HepG2 (cell line): ENCODE measurements around the gene SIAH3. TPM values are rescaled to one million over a fixed set of nuclear protein-coding genes. Genes with fewer than 3 reads are reported as not detected.

Experiments used
- ATAC-seq: fragments of 200-7000 bp; cut with Tn5 transposase; 3 replicates; pipeline ENCODE4 v1.9.1; 2020; ENCODE audit warnings: mild to moderate bottlenecking, moderate library complexity
- BruUV-seq: library from RNA; stranded (reverse); fragments of 400-500 nt; replicated peaks from 2 replicates; lab custom pipeline; 2021; lab: Mats Ljungman, UMichigan
- CTCF ChIA-PET: fragments of 300-600 bp; formaldehyde crosslinking; extraction: SDS; loops from one replicate; lab custom pipeline; 2021; ENCODE audit warnings: low total read pairs, inconsistent platforms, low intra/inter-chr PET ratio; lab: Yijun Ruan, JAX
- POLR2A ChIA-PET: fragments of 350-600 bp; sonication (Branson Sonifier 250); formaldehyde crosslinking; loops from one replicate; lab custom pipeline; 2020; ENCODE audit warnings: antibody characterized with exemption, inconsistent platforms; lab: Yijun Ruan, JAX
- DNase-seq: peaks from one replicate; pipeline ENCODE4 v3.0.0-alpha.2; 2015; ENCODE audit warnings: low spot score
- FAIRE-seq: peaks from 3 replicates; lab custom pipeline; 2011; peaks lifted over from hg19 to GRCh38; lab: Jason Lieb, UNC
- H2AFZ ChIP-seq: one replicate; pipeline ENCODE4 v1.6.1; 2011; ENCODE audit warnings: low read length, inconsistent platforms
- H3K27ac ChIP-seq: fragments of 300-600 bp; 3 replicates; pipeline ENCODE4 v1.8.0; 2011; ENCODE audit warnings: mixed run types, mild to moderate bottlenecking, mixed read lengths, low read length, inconsistent platforms; ENCODE audit not compliant: insufficient read depth; ENCODE audit errors: extremely low read length
- H3K27me3 ChIP-seq, 2 experiments: fragments of 200-600 bp in 1 of 2; 2 replicates in 1 of 2; 3 replicates in 1 of 2; pipeline versions ENCODE4 v1.6.0 to v1.8.0; 2011; ENCODE audit warnings: low read length in 2 of 2, mild to moderate bottlenecking in 2 of 2, moderate library complexity in 2 of 2, inconsistent platforms in 1 of 2; ENCODE audit not compliant: insufficient read depth in 2 of 2, control insufficient read depth in 1 of 2
- H3K36me3 ChIP-seq, 2 experiments: fragments of 200-600 bp in 1 of 2; replicated peaks in 1 of 2; 2 replicates in 1 of 2; 3 replicates in 1 of 2; pipeline versions ENCODE4 v1.5.1 to v1.8.0; 2011; ENCODE audit warnings: low read length in 2 of 2, inconsistent platforms in 1 of 2; ENCODE audit not compliant: insufficient read depth in 2 of 2, control insufficient read depth in 1 of 2
- H3K4me1 ChIP-seq: 2 replicates; pipeline ENCODE4 v1.5.1; 2012; ENCODE audit warnings: low read length, inconsistent platforms; ENCODE audit not compliant: insufficient read depth
- H3K4me2 ChIP-seq: 2 replicates; pipeline ENCODE4 v1.6.0; 2011; ENCODE audit warnings: low read depth, low read length, inconsistent platforms
- H3K4me3 ChIP-seq, 3 experiments: fragments of 200-600 bp in 1 of 3; sonication (generic), shearing (Covaris generic) in 1 of 3; replicated peaks in 1 of 3; 2 replicates each; pipeline ENCODE4 v1.5.1; 2011 to 2016; ENCODE audit warnings: low read length in 3 of 3, inconsistent platforms in 2 of 3, low read depth in 2 of 3, mild to moderate bottlenecking in 2 of 3, control low read depth in 1 of 3, mixed read lengths in 1 of 3; ENCODE audit not compliant: insufficient read depth in 1 of 3
- H3K79me2 ChIP-seq: one replicate; pipeline ENCODE4 v1.6.1; 2011; ENCODE audit warnings: low read length, inconsistent platforms; ENCODE audit not compliant: insufficient read depth
- H3K9ac ChIP-seq: 2 replicates; pipeline ENCODE4 v1.6.0; 2011; ENCODE audit warnings: mild to moderate bottlenecking, low read depth, low read length, inconsistent platforms; ENCODE audit not compliant: insufficient read depth
- H3K9me3 ChIP-seq: 2 replicates; pipeline ENCODE4 v1.5.1; 2012; ENCODE audit warnings: mild to moderate bottlenecking, low read length
- H4K20me1 ChIP-seq: 2 replicates; pipeline ENCODE4 v1.6.0; 2011; ENCODE audit warnings: inconsistent platforms, mild to moderate bottlenecking, low read length, moderate library complexity; ENCODE audit not compliant: insufficient read depth
- BRCA1 ChIP-seq: sonication (generic); formaldehyde crosslinking; IDR thresholded peaks from 2 replicates; pipeline ENCODE4 v1.4.0; 2020; ENCODE audit warnings: missing genetic modification reagents
- ELF4 ChIP-seq: sonication (generic); formaldehyde crosslinking; IDR thresholded peaks from 2 replicates; pipeline ENCODE4 v1.5.0; 2020; ENCODE audit warnings: missing genetic modification reagents, mild to moderate bottlenecking, moderate library complexity, borderline replicate concordance
- FOSL2 ChIP-seq: sonication (generic); formaldehyde crosslinking; IDR thresholded peaks from 2 replicates; pipeline ENCODE4 v1.4.0; 2020; ENCODE audit warnings: missing genetic modification reagents
- FOXA3 ChIP-seq: IDR thresholded peaks from 2 replicates; pipeline ENCODE4 v1.6.1; 2016; ENCODE audit warnings: missing genetic modification reagents, missing compliant biosample characterization
- HDAC1 ChIP-seq: sonication (generic); formaldehyde crosslinking; IDR thresholded peaks from 2 replicates; pipeline ENCODE4 v1.5.1; 2020; ENCODE audit warnings: mild to moderate bottlenecking, missing genetic modification reagents
- MXI1 ChIP-seq: IDR thresholded peaks from 3 replicates; pipeline ENCODE4 v1.6.1; 2012; ENCODE audit warnings: low read depth, low read length, inconsistent platforms, borderline replicate concordance
- ONECUT2 ChIP-seq: sonication (generic); formaldehyde crosslinking; IDR thresholded peaks from 2 replicates; pipeline ENCODE4 v1.4.0; 2020; ENCODE audit warnings: missing genetic modification reagents
- STAT5B ChIP-seq: sonication (generic); formaldehyde crosslinking; IDR thresholded peaks from 2 replicates; pipeline ENCODE4 v1.4.0; 2020; ENCODE audit warnings: missing genetic modification reagents
- TCF7 ChIP-seq: sonication (generic); IDR thresholded peaks from 2 replicates; pipeline ENCODE4 v1.6.1; 2016; ENCODE audit warnings: antibody characterized with exemption, low read depth
- ZNF768 ChIP-seq: sonication (generic); formaldehyde crosslinking; IDR thresholded peaks from 2 replicates; pipeline ENCODE4 v1.4.0; 2020; ENCODE audit warnings: missing genetic modification reagents
- WGBS: methylation state at CpG from one replicate; pipeline ENCODE4 v1.1.6; 2017; ENCODE audit warnings: low lambda C conversion rate; 5-methylcytosine and 5-hydroxymethylcytosine counted together
- in situ Hi-C: cut with HindIII; loops from 2 replicates; pipeline ENCODE4 v1.10.0; 2017; ENCODE audit warnings: low pct_unique_long_range_greater_than_20kb; ENCODE audit not compliant: extremely low pct_ligation_motif_present
- intact Hi-C: fragments of 100-400 bp; cut with micrococcal nuclease; formaldehyde crosslinking; loops from one replicate; pipeline ENCODE4 v1.10.0; 2022; ENCODE audit not compliant: unreplicated experiment
- polyA plus RNA-seq, 8 experiments: library from polyadenylated mRNA; depleted of rRNA in 3 of 8; stranded (reverse) in 7 of 8; unstranded in 1 of 8; fragments of >200 nt; fragmentation: Illumina TruSeq in 4 of 8; extraction: Trizol in 4 of 8; gene quantifications; 2 replicates each; pipeline versions ENCODE4 v1.2.1 to v1.2.3, GENCODE V29; 2011 to 2016; ENCODE audit warnings: low read depth in 4 of 8, missing spikeins in 1 of 8, mixed read lengths in 1 of 8; ENCODE audit not compliant: insufficient read depth in 1 of 8
- total RNA-seq, 5 experiments: library from RNA; depleted of rRNA; stranded (reverse); fragments of >200 nt; fragmentation: Illumina TruSeq; extraction: Trizol; gene quantifications; 2 replicates each; pipeline ENCODE4 v1.2.3, GENCODE V29; 2016; ENCODE audit warnings: low read depth in 1 of 5

SIAH3 gene
- total and polyA plus RNA-seq, 2 of the 13 experiments (the other 11 are each of a cell fraction or from before 2014, with no cell fraction given) = not detected

DNA sequence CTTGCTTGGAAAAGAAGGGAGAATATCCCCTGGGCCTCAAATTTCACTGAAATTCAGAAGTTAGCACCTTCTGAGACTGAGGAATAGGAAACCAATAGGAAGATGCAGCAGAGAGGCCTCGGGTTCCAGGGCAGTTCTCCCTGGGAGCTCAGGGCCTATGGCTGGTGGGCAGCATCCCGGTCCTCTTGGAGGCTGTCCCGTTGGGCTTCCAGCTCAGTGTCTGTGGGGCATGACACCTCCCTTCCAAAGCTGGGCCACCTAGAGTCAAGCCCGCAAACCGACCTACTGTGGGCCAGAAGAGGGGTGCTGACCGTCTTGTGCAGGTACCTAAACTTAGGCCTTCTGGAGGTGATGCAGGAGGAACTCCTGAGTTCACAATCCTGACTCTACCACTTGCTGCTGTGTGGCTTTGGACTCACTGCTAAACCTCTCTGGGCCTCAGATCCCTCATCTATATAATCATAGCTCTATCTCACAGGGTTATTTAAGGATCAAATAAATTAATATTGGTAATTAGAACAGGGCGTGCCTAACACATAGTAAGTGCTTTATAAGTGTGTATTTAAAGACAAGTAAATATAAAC, 17.1 kb downstream of the SIAH3 start:
- no TSS peak for BruUV-seq
- in situ Hi-C loops = no loop called here
- Histone ChIP-seq H3K36me3 (no peaks in the 10 kb centered on the region), H4K20me1 (no peaks in the 10 kb centered on the region), H3K9me3 (no peaks in the 10 kb centered on the region), H3K79me2 (no peaks in the 10 kb centered on the region), H3K27me3 (peaks cover 0 to 10% of the 10 kb centered on the region in 2 experiments; a peak in 1 of 5 replicates), H3K27ac (no peak overlapping the region), H3K9ac (no peak overlapping the region), H3K4me1 (no peaks in the 10 kb centered on the region), H3K4me2 (no peak overlapping the region), H3K4me3 (no peak overlapping the region), H2AFZ (no peak overlapping the region)
- no peak for FAIRE-seq
- intact Hi-C loops = no loop called here
- POLR2A ChIA-PET = no interaction called here
- DNase-seq = no peak
- no peak for TF ChIP-seq ONECUT2 (CRISPR knock-in tag)
- TF ChIP-seq FOXA3 (CRISPR knock-in tag) = no peak
- TF ChIP-seq HDAC1 (CRISPR knock-in tag) = no peak
- no peak for TF ChIP-seq ELF4 (CRISPR knock-in tag)
- TF ChIP-seq MXI1 = no peak
- TF ChIP-seq TCF7 = no peak
- TF ChIP-seq ZNF768 (CRISPR knock-in tag) = peak; percentile 64
- no peak for TF ChIP-seq STAT5B
- CTCF ChIA-PET = no interaction called here
- ATAC-seq = no peak
- WGBS = 3% methylated on average over 2 of the region's 7 CpGs

DNA sequence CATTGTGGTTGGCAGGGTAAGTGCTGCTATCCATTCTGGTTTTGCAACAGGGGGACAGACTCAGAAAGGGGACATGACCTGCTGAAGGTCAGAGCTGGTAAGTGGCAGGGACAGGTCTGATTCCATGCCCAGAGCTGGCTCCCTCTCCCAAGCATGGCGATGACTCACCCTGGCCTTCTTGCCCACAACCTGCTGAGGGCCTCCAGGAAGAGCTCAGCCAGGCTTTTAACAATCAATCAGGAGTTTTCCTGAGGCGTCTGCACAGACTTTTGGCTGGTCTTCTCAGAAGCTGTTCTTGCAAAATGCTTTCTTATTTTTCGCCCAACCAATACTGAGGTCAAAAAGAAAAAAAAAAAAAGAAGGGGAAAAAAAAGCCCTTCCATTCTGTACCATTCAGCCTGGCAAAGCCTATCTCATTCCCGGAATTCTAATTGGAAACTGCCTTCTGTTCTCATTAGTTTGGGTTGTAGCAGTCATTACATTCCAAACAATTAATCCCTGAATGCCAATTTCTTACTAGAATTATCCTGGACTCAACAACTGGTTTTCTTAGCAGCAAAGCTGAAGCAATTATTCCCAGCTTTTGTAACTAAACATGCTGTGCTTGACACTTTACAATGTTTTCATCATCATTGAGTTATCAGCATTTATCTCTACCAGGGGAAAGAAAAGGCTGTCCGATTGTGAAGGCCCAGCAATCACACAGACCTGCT, 17.7 kb downstream of the SIAH3 start:
- DNase-seq = no peak
- no peak for TF ChIP-seq BRCA1 (CRISPR knock-in tag)
- TF ChIP-seq FOSL2 (CRISPR knock-in tag) = peak; percentile 38; the same call in 1 of the 2 replicates
- WGBS = 4% methylated on average over 4 of the region's 5 CpGs

More for the DNA sequence above, 17.7 kb downstream of the SIAH3 start:
- H3K79me2 ChIP-seq = no peaks in the 10 kb centered on the region
- no peak overlapping the region for H3K4me2 ChIP-seq
- H3K9ac ChIP-seq = no peak overlapping the region
- CTCF ChIA-PET = no interaction called here
- intact Hi-C loops (no loop called here), in situ Hi-C loops (no loop called here)
- no peak overlapping the region for H3K4me3 ChIP-seq
- H2AFZ ChIP-seq = no peak overlapping the region
- no TSS peak for BruUV-seq
- POLR2A ChIA-PET = no interaction called here
- H3K36me3 ChIP-seq = no peaks in the 10 kb centered on the region
- peaks cover 0 to 10% of the 10 kb centered on the region in 2 experiments; a peak in 1 of 5 replicates for H3K27me3 ChIP-seq
- no peak; the same call in 2 of the 3 replicates for ATAC-seq
- no peaks in the 10 kb centered on the region for H3K4me1 ChIP-seq
- no peak for FAIRE-seq
- no peaks in the 10 kb centered on the region for H4K20me1 ChIP-seq
- H3K27ac ChIP-seq = no peak overlapping the region
- no peaks in the 10 kb centered on the region for H3K9me3 ChIP-seq
